LHCN-M2 (cell line): ENCODE data around the gene RASSF4. TPM values are rescaled to one million over a fixed set of nuclear protein-coding genes. Genes with fewer than 3 reads are reported as not detected.
"Not testable (repeated sequence)": the region's sequence is repeated elsewhere in the genome, so short reads cannot be mapped to it uniquely, and the experiment has no call there.

Source experiments
- DNase-seq: peaks from one replicate; pipeline ENCODE4 v3.0.0-alpha.2; 2012; ENCODE audit warnings: low read depth
- total RNA-seq: library from RNA; depleted of rRNA; stranded (reverse); fragments of >200 nt; gene quantifications from 2 replicates; pipeline ENCODE4 v1.2.3, GENCODE V29; 2014; rRNA removed

RASSF4 gene
- total RNA-seq, 1 experiment from 2014 or later: 29.5 TPM

DNA sequence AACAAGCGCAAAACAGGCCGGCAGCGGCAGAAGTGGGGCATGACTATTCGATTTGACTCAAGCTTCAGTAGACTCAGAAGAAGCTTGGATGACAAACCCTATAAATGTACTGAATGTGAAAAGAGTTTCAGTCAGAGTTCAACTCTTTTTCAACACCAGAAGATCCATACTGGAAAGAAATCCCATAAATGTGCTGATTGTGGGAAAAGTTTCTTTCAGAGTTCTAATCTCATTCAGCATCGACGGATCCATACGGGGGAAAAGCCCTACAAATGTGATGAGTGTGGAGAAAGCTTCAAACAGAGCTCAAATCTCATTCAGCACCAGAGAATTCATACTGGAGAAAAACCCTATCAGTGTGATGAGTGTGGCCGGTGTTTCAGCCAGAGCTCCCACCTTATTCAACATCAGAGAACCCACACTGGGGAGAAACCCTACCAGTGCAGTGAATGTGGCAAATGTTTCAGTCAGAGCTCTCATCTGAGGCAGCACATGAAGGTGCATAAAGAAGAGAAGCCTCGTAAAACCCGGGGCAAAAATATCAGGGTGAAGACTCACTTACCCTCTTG is 43.9 kb downstream of the RASSF4 start:
- no peak for DNase-seq

GRCh38 chr10:45004661-45005060 is 45.1 kb downstream of the RASSF4 start:
- DNase-seq: no peak

- DNase-seq: no peak
Measured at GRCh38 chr10:45005284-45005683, 45.7 kb downstream of the RASSF4 start.

DNA sequence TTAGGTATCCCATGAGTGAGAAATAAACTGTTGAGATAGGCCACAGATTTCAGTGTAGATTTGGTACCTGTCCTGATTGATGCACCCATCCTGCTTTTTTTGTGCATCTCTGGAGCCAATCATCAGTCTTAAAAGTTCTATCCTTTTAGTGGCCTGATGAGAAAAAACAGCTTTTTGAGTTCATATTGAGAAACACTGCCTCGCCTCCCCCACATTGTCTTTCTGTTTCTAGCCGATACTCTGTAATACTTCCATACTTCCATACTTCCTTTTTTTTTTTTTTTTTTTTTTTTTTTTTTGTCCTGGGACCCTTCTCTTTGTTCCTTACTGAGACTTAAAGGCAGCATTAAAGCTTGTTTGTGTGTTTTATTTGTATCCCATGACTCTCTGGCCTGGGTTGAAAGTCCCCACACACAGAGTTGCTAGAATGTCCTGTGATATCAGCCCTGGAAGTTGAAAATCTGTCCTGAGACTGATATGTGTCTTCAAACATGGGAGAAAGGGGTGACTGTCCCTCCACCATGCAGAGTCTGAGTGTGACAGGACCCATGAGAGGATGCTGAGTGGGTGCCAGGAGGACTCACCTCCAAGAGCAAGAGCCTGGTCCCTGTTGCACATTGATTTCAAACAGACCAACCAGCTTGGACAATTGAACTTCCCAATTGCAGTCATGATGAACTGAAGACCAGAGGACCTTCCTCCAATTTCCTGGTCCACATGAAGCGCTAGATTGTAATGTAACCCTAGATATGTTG is 46.9 kb downstream of the RASSF4 start:
- DNase-seq: no peak

GRCh38 chr10:45008524-45009161 is 49.0 kb downstream of the RASSF4 start:
- DNase-seq: peak; percentile 91

DNA sequence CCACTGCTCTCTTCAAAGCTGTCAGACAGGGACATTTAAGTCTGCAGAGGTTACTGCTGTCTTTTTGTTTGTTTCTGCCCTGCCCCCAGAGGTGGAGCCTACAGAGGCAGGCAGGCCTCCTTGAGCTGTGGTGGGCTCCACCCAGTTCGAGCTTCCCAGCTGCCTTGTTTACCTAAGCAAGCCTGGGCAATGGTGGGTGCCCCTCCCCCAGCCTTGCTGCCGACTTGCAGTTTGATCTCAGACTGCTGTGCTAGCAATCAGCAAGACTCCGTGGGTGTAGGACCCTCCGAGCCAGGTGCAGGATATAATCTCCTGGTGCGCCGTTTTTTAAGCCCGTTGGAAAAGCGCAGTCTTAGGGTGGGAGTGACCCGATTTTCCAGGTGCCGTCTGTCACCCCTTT is 55.0 kb downstream of the RASSF4 start:
- DNase-seq: not testable (repeated sequence)

DNA sequence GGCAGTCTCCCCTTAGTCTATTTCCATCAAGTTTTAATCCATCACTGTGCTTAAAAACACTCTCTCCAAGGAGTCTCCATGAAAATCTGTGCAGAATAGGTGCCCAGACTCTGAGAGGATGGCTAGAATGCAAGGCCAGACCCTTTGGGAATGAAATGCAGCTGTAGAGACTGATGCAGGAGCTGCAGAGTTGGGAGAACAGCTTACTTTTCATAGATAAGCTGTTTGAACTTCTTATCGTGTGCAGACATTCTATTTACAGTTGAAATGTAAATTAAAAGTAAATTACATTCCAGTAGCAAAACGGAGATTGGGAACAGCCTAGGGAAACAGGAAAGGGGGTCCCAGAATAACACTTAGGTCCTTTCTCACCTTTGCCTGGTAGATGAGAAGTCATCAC is 56.0 kb downstream of the RASSF4 start:
- DNase-seq: no peak

GRCh38 chr10:45023426-45023825 is 63.8 kb downstream of the RASSF4 start:
- DNase-seq: peak; percentile 17

GRCh38 chr10:45034301-45034700 is 74.7 kb downstream of the RASSF4 start:
- no peak for DNase-seq

DNA sequence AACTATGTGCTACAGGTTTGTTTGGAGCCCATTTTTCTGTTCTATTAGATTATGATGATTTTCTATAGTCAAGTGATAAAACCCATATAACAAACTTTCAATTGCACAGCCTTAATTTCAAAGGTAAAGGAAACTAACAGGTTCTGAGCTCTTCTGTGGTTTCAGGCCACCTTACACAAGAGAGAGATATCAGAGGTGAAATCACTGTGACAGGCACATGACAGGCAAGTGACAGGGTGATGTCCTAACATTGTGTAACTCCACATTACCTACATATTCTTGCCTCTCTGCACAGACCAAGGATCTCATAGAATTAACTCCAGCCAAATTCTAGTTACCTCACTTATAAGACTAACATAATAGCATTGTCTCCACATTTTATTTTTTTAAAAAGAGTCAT is 76.1 kb downstream of the RASSF4 start:
- DNase-seq: no peak

GRCh38 chr10:45040921-45041542 is 81.4 kb downstream of the RASSF4 start:
- peak; percentile 3 for DNase-seq

DNA sequence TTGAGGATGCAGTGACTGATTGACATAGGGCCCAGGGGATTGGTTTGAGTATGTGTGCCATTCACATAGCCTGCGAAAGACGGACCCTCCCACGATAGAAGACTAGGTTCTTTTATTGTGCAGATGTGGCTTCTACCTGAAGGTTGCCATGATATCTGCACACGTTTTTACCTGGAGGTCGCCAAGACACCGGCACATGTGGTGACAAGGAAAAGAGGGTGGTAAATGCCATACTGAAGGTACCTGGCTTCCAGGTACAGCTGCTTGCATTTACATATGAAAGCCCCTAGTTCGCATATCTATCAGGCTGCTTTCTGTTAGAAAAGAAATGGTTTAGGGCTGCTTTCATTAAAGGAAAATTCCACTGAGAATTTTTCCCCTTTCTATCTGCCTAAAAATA is 84.7 kb downstream of the RASSF4 start:
- DNase-seq: no peak

Other genes starting within 250 kb of the RASSF4 start
- not detected in 2 replicates for gene TMEM72, start 48.5 kb upstream of the RASSF4 start, total RNA-seq
- gene DEPP1, start 19.0 kb downstream of the RASSF4 start, total RNA-seq: 4.6 and 10.0 TPM in 2 replicates
- 21.8 and 23.5 TPM in 2 replicates for gene ZNF22, start 41.1 kb downstream of the RASSF4 start, total RNA-seq